HG03439 (cell line): ENCODE data around the gene RRP1.

Experiments
- ATAC-seq: cut with Tn5 transposase; IDR thresholded peaks from one replicate; pipeline ENCODE4 v1.9.1; 2021; ENCODE audit warnings: mild to moderate bottlenecking, moderate library complexity; ENCODE audit not compliant: unreplicated experiment

Gene RRP1

GRCh38 chr21:43775190-43775589 is 14.2 kb upstream of the RRP1 start:
- no peak for ATAC-seq

DNA sequence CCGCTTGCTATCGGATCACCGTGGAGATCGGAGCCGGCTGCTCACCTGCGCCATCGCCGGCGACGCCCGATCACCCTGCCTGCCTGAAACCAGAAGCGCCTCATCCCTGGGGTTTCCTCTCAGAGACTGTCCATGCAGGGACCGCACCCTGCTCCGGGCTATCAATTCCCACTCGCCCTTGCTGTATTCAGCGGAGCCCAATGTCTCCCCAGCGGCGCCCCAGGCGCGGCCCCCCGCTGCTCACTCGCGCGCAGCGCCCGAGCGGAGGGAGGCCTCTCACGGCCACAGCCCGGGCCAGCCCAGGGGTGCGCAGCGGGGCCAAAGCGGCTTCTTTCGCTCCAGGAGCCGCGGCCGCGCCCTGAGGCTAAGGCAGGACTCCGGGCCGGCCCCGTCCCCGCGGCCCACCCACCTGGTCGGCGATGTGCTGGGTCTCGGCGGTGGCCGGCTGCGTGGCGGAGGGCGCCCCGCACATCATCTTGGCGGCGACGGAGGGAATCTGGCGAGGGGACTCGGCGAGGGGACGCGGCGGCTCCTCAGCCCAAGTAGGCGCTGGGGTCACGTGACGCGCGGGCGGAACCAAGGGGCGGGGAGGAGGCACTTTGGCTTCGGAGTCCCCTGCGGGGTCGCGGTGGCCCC is 13.5 kb upstream of the RRP1 start, which contains the start of gene CSTB:
Gene CSTB, minus strand, starts transcription at position 514 of the 636 bp plus-strand sequence. Its CDS starts 39 bp downstream, at position 475.
- ATAC-seq = peak; percentile 72

DNA sequence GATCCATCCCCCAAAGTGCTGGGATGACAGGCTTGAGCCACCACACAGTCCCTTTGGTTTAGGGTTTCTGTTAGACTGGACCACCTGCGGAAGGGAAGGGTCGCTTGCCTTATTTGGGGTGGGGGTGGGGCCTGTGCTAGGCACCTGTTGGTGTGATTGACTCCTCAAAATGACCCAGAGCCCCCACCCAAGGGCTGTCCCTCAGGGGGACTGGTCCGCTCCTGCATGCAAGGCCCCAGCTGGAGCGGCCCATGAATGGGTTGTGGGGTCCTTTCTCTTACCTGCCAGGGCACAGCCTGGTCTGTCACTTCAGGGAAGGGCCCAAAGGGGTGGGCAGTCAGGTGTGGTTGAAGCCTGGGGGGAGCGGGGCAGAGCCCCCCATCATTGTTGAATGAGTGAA is 11.4 kb upstream of the RRP1 start:
- ATAC-seq = no peak

GRCh38 chr21:43778469-43779335 is 10.7 kb upstream of the RRP1 start:
- no peak for ATAC-seq

DNA sequence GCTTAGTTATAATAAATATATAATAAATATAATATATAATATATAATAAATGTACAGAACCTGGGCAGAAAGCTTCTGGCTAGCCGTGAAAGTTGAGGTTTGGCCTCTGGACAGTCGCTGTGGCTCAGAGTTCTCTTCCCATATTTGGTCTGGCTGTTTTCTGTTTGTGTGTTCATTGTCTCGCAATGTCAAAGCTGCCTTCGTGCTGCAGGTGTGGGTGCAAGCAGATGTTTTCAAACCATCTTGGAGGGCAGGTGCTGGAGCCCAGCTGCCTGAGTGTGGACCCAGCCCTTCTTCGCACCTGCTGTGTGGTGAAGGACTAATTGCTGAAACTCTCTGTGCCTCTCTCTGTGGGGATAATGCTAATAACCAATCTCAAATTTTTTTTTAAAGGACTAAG is 9.7 kb upstream of the RRP1 start:
- no peak for ATAC-seq

- no peak for ATAC-seq
Measured at GRCh38 chr21:43781846-43782245, 7.5 kb upstream of the RRP1 start.

GRCh38 chr21:43782431-43783097 is 6.8 kb upstream of the RRP1 start:
- ATAC-seq = no peak

- ATAC-seq = no peak
Measured at GRCh38 chr21:43783098-43783700, 6.2 kb upstream of the RRP1 start.

GRCh38 chr21:43785134-43785533 is 4.2 kb upstream of the RRP1 start:
- ATAC-seq = no peak

GRCh38 chr21:43786300-43786806 is 3.0 kb upstream of the RRP1 start:
- no peak for ATAC-seq

- no peak for ATAC-seq
Measured at GRCh38 chr21:43786807-43787440, 2.5 kb upstream of the RRP1 start.

- no peak for ATAC-seq
Measured at GRCh38 chr21:43790010-43790524, 690 bp downstream of the RRP1 start.

- ATAC-seq = no peak
Measured at GRCh38 chr21:43792406-43792805, 3.0 kb downstream of the RRP1 start.

GRCh38 chr21:43793243-43793642 is 3.9 kb downstream of the RRP1 start:
- ATAC-seq = no peak

DNA sequence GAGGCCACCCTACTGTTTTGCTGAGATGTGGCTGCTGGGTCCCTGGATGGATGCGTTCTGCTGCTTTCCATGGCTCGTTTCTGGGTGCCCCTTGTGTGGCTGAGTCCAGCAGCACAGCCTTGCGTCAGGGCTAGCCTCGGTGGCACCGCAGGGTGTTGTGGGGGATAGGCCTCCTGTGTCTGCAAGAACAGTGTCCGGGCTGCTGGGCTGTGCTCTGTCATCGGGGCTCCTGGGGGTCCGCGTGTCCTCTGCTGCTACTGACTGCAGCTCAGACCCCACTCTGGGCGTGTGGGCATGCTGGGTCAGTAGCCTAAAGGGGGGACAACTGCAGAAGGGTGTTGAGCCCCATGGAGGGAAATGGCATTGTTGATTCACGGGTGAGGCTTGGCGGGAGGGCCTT is 4.9 kb downstream of the RRP1 start:
- no peak for ATAC-seq

DNA sequence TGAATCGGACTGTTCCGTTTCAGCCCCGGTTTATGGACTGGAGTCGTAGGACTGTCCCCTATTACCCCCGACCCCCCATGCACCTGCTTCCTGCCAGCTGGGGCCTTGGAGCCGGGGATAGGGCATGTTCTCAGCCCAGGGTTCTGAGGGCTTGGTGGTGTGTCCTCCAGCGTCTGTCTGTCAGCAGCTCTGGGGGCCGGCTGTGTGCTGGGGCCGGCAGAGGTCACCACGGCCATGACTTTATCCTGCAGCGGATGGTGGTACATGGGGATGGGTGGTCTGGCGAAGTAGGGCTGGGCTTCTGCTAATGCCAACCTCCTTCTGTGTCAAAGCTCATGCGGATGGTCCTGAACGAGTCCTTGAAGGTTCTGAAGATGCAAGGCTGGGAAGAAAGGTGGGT is 5.5 kb downstream of the RRP1 start:
- ATAC-seq = no peak

- ATAC-seq = no peak
Measured at GRCh38 chr21:43797415-43797814, 8.0 kb downstream of the RRP1 start.

DNA sequence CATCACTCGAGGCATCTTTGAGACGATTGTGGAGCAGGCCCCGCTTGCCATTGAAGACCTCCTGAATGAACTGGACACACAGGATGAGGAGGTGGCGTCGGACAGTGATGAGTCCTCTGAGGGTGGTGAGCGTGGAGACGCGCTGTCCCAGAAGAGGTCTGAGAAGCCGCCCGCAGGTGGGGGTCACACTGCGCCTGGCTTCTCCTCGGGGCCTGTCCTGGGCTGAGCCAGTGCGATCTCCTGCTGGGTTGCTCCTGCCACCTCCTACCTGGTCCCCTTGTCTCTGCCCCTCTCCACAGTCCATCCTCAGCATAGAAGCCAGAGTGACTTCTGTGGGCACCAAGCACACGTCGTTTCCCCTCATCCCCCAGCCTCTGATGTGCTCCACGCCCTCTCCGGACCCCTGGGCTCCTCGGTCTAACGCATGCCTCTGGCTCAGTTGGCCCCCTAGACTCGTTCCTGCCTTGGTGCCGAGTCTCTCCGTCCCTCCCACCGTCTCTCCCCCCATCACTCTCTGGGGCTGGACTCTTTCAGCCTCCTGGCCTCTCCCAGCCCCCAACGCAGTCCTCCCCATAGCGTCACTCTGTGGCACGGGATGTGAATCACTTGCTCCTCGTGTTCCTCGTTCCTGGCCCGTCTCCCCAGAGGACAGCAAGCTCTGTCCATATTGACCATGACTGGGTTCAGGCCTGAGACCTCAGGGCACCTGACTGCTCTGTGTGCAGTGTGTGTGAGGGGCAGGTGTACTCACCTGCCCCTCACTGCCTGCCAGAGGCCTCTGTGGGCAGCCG is 8.7 kb downstream of the RRP1 start:
- no peak for ATAC-seq

GRCh38 chr21:43799301-43799840 is 10.0 kb downstream of the RRP1 start:
- no peak for ATAC-seq
